Effector memory CD4-positive, alpha-beta T cell (primary cell): ENCODE results near the gene CYTL1.

Source experiments
- DNase-seq, 3 donors: peaks; one replicate each; pipeline ENCODE4 v3.0.0-alpha.2; 2020
- H3K27ac ChIP-seq: 2 replicates; pipeline ENCODE4 v1.7.0; 2013; ENCODE audit warnings: mild to moderate bottlenecking, low read length, moderate library complexity; ENCODE audit not compliant: insufficient read depth, poor library complexity, severe bottlenecking
- H3K27me3 ChIP-seq: replicated peaks from 2 replicates; pipeline ENCODE4 v1.7.0; 2013; ENCODE audit warnings: mild to moderate bottlenecking, low read length; ENCODE audit not compliant: insufficient read depth, control insufficient read depth, poor library complexity, severe bottlenecking
- H3K36me3 ChIP-seq: 2 replicates; pipeline ENCODE4 v1.7.0; 2013; ENCODE audit warnings: mild to moderate bottlenecking, low read length, moderate library complexity; ENCODE audit not compliant: control insufficient read depth, insufficient read depth
- H3K4me1 ChIP-seq: 2 replicates; pipeline ENCODE4 v1.7.0; 2013; ENCODE audit warnings: low read length, mild to moderate bottlenecking; ENCODE audit not compliant: control insufficient read depth, insufficient read depth, poor library complexity, severe bottlenecking
- H3K4me3 ChIP-seq: 2 replicates; pipeline ENCODE4 v1.7.0; 2013; ENCODE audit warnings: low read length, low read depth, mild to moderate bottlenecking; ENCODE audit not compliant: insufficient read depth, poor library complexity, severe bottlenecking
- H3K9me3 ChIP-seq: 2 replicates; pipeline ENCODE4 v1.7.0; 2013; ENCODE audit warnings: mild to moderate bottlenecking, low read length, moderate library complexity; ENCODE audit not compliant: control insufficient read depth

Gene CYTL1

DNA sequence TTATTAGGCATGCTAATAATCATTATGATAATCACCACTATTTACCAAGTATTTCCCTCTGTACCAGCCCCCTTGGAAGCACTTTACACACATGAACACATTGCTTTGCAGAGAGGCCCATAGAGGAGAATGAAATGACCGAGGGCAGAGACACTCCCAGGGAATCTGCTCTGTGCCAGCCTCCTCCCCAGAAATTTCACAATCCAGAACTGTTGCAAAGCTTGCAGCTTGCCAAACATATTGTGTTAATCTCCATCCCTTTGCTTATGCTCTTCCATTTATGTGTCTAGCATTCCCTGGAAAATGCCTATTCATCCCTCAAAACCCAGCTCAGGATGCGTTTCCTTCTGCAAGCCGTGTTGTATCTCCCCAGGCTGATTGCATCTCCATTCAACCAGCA lies 37.8 kb downstream of the CYTL1 start:
- no peaks in the 10 kb centered on the region for H3K9me3 ChIP-seq
- H3K27me3 ChIP-seq: no peaks in the 10 kb centered on the region
- DNase-seq: no peak
- no peaks in the 10 kb centered on the region for H3K4me1 ChIP-seq
- H3K27ac ChIP-seq: no peak overlapping the region
- no peaks in the 10 kb centered on the region for H3K36me3 ChIP-seq
- H3K4me3 ChIP-seq: no peak overlapping the region

DNA sequence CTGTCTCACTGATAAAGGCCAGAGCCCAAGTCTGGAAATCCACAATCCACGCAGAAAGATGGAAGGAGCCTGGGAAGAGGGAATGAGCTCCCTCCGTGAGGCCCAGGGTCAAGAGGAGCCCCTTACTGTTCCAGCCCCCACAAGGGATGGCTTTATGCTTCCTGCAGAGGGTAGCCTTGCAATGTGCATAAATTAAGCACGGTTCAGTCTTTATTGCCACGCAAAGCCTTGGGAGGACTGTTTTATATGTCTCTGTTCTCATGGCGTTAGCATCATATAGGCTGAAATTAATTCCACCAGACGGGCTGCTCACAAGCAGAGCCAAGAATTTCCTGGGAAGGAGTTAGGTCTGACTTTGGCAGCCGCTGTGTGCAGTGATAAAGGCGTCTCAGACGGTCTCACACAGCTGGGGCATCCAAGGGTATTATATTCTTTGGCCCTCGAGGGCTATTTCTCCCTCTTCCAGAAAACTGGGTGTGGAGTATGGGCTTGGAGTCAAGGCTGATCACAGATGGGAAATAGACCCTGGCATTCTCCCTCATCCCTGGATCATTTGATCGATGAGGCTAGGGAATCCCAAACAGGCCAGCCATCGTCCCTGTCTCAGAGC lies 38.5 kb downstream of the CYTL1 start:
- Histone ChIP-seq H3K27me3 (no peaks in the 10 kb centered on the region), H3K4me1 (no peaks in the 10 kb centered on the region), H3K36me3 (no peaks in the 10 kb centered on the region), H3K27ac (no peak overlapping the region), H3K4me3 (no peak overlapping the region), H3K9me3 (no peaks in the 10 kb centered on the region)
- DNase-seq: no peak

DNA sequence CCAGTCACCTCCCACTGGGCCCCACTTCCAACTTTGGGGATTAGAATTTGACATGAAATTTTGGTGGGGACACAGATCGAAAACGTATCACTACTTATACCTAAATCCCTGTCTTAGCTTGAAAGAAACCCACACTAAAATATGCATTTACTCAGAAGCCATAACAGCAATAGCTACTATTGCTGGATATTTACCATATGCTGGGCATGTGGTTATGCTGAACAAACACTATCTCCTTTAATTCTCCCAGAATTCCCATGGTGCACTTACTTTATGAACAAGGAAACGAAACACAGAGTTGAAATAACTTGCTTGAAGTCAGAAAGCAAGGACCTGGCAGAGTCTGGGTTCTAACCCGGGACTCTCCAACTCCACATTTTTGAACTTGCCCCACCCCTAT lies 39.3 kb downstream of the CYTL1 start:
- H3K36me3 ChIP-seq: no peaks in the 10 kb centered on the region
- H3K27me3 ChIP-seq: no peaks in the 10 kb centered on the region
- no peak overlapping the region for H3K27ac ChIP-seq
- H3K4me3 ChIP-seq: no peak overlapping the region
- DNase-seq: no peak
- H3K4me1 ChIP-seq: no peaks in the 10 kb centered on the region
- H3K9me3 ChIP-seq: no peaks in the 10 kb centered on the region

DNA sequence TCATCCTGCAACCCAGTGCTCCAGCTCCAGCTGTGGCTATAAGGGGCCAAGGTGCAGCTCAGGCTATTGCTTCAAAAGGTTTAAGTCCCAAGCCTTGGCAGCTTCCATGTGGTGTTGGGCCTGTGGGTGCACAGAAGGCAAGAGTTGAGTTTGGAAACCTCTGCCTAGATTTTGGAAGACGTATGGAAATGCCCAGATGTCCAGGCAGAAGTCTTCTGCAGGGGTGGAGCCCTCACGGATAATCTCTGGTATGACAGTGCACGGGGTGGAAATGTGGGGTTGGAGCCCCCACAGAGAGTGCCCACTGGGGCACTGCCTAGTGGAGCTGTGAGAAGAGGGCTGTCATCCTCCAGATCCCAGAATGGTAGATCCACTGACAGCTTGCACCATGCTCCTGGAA lies 44.5 kb downstream of the CYTL1 start:
- Histone ChIP-seq H3K4me3 (no peak overlapping the region), H3K9me3 (no peaks in the 10 kb centered on the region), H3K27ac (no peak overlapping the region), H3K36me3 (no peaks in the 10 kb centered on the region), H3K27me3 (no peaks in the 10 kb centered on the region), H3K4me1 (no peaks in the 10 kb centered on the region)
- no peak for DNase-seq

DNA sequence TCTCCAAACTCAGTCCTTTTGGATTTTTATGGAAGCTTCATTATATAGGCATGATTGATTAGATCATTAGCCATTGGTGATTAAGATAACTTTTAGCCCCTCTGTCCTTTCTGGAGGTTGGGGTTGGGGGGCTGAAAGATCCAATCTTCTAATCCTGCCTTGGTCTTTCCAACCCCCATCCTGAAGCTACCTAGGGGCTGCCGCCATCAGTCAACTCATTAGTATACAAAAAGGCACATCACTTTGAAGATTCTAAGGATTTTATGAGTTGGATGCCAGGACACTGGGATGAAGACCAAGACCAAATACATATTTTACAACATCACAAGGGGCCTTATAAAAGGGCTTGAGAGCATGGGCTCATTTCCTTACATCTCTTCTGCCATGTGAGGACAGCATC lies 47.5 kb downstream of the CYTL1 start:
- H3K27me3 ChIP-seq: no peaks in the 10 kb centered on the region
- no peaks in the 10 kb centered on the region for H3K36me3 ChIP-seq
- no peak for DNase-seq
- no peak overlapping the region for H3K27ac ChIP-seq
- H3K4me3 ChIP-seq: no peak overlapping the region
- no peaks in the 10 kb centered on the region for H3K4me1 ChIP-seq
- H3K9me3 ChIP-seq: no peaks in the 10 kb centered on the region

DNA sequence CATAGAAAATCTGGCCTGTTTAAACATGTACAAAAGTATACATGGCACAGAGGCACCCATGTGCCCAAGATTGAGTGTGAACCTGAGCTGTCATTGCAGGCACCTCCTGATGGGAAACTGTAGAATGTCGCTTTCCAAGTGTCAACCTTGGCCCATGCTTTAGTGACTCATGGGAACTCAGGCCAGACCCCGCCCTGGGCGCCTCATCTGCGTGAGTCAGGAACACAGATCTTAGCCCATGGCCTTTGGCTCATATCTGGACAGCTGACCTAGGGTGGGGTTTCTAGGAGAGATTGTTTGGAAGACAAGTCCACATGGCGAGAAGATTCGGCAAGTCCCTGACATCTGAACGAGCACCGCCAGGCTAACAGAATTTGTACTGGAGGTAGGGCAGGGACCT lies 50.0 kb downstream of the CYTL1 start:
- H3K9me3 ChIP-seq: no peaks in the 10 kb centered on the region
- H3K4me3 ChIP-seq: no peak overlapping the region
- no peaks in the 10 kb centered on the region for H3K4me1 ChIP-seq
- H3K36me3 ChIP-seq: no peaks in the 10 kb centered on the region
- no peak overlapping the region for H3K27ac ChIP-seq
- DNase-seq: no peak
- no peaks in the 10 kb centered on the region for H3K27me3 ChIP-seq

GRCh38 chr4:4968161-4968725 lies 51.0 kb downstream of the CYTL1 start:
- no peak for DNase-seq
- Histone ChIP-seq H3K9me3 (no peaks in the 10 kb centered on the region), H3K27ac (no peak overlapping the region), H3K4me1 (no peaks in the 10 kb centered on the region), H3K4me3 (no peak overlapping the region), H3K36me3 (no peaks in the 10 kb centered on the region), H3K27me3 (no peaks in the 10 kb centered on the region)
